HG03565 (cell line): ENCODE data around the gene NALCN.

Experiments
- ATAC-seq: cut with Tn5 transposase; IDR thresholded peaks from one replicate; pipeline ENCODE4 v1.9.1; 2021; ENCODE audit warnings: mild to moderate bottlenecking, moderate library complexity; ENCODE audit not compliant: unreplicated experiment

NALCN gene

DNA sequence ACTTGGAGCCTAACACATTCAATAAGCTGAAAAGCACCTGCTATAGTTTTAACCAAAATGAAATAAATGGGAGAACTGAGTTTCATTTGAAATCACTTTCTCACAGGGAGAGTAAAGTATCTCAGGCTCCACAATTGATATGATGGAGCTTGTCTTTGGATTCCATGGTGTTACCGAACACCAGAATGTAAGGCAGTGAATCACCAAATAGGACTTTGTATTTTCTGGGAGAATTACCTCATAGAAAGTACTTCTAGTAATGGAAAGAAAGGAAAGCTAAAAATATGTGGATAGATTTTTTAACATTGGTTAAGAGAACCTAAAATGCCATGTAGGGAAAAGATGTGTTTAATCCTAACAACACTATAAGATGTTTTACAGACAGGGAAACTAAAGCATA lies 123.6 kb downstream of the NALCN start:
- ATAC-seq, result no peak

GRCh38 chr13:101291646-101292515 lies 124.4 kb downstream of the NALCN start:
- no peak for ATAC-seq

GRCh38 chr13:101291206-101291605 lies 125.1 kb downstream of the NALCN start:
- ATAC-seq, result no peak

GRCh38 chr13:101289764-101290163 lies 126.5 kb downstream of the NALCN start:
- ATAC-seq, result no peak

DNA sequence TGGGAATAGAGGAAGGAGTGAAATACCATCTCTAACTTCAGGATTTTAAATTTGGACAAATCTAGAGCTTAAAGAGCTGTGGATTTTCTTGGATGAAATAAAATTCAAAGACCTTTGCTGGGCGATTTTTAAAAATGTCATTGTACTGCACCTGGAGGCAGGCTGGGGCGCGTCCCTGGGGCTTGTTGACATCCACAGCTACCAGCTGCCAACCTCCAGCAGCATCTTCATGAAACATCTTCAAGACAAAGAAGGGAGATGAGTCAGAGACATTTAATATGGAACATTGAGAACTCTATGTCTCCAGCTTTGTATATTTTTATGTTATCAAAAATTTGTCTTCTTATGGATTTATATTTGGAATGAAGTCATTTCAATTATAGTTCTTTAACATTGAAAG lies 132.5 kb downstream of the NALCN start:
- no peak for ATAC-seq

GRCh38 chr13:101272886-101273285 lies 143.4 kb downstream of the NALCN start:
- no peak for ATAC-seq

- no peak for ATAC-seq
These were observed 144.5 kb downstream of the NALCN start for GRCh38 chr13:101271681-101272245.

- ATAC-seq, result no peak
These were observed 148.7 kb downstream of the NALCN start for GRCh38 chr13:101267656-101268055.

GRCh38 chr13:101265934-101266333 lies 150.4 kb downstream of the NALCN start:
- no peak for ATAC-seq

- no peak for ATAC-seq
These were observed 151.4 kb downstream of the NALCN start for GRCh38 chr13:101264931-101265330.

DNA sequence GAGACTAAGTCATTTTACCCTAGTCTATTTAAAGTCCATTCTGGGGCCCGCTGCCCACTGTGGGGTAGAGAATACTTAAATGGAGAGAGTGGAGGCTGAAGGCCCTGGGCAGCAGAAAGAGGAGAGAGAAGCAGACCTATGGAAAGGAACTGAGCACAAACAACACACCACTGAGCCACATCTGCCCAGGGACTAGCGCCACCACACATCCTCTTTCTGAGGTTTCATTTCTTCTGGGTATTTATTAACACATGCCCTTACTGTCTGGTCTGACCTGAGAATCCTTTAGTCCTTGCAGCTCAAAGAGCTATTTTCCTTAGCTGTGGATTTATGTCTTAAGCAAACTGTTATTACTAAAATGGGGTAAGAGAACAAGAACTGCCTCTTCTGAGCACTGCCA lies 154.0 kb downstream of the NALCN start:
- ATAC-seq, result peak; percentile 29

GRCh38 chr13:101258509-101258908 lies 157.8 kb downstream of the NALCN start:
- no peak for ATAC-seq

DNA sequence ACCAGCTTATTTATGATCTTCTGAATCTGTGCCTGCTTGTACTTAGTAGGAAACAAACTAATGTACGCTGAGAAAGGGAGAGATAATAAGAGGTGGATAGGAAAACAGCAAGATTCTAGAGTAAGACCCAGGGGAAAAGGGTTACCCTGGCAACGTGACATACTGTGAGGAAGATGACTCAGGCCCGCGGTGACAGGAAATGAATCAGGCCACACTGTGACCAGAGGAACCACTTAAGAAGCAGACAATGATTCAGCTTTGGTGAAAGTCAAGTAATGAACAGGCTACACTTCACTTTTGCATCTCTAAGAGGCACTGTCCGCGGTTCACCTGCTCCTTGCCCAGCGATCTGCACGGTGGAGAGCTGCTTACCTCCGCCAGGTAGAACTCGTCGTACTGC lies 158.2 kb downstream of the NALCN start:
- ATAC-seq, result peak; percentile 100

- no peak for ATAC-seq
These were observed 167.4 kb downstream of the NALCN start for GRCh38 chr13:101248739-101249514.

DNA sequence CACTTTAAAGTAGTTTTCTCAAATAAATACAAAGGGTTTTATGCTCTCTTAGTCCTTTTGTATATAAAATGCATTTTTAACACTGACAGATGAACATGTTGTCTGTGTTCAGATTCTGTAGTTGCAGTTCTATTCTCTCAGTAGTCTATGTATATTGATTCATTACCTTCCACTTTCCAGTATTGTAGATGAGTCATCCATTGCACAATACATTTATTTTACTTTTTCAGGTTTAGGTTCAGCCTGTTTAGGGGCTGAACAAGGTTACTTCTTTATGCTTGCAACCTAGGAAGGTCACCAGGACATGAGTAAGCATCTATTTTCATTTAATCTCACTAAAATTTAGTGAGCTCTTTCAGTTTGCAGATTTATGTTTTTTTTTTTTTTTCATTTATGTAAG lies 173.6 kb downstream of the NALCN start:
- ATAC-seq, result no peak

- ATAC-seq, result no peak
These were observed 177.8 kb downstream of the NALCN start for GRCh38 chr13:101238555-101238954.

GRCh38 chr13:101231751-101232428 lies 184.4 kb downstream of the NALCN start:
- ATAC-seq, result no peak

- ATAC-seq, result no peak
These were observed 185.9 kb downstream of the NALCN start for GRCh38 chr13:101230271-101230890.

GRCh38 chr13:101219609-101220265 lies 196.6 kb downstream of the NALCN start:
- ATAC-seq, result no peak

DNA sequence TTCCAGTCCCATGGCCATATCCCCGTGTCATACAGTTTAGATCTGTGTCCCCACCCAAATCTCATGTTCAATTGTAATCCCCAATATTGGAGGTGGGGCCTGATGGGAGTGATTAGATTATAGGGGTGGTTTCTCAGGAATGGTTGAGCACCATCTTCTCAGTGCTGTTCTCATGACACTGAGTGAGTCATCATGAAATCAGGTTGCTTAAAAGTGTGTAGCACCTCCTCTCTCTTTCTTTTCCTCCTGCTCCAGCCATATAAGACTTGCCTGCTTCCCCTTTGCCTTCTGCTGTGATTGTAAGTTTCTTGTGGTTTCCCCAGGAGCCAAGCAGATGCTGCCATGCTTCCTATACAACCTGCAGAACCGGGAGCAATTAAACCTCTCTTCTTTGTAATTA lies 197.8 kb downstream of the NALCN start:
- no peak for ATAC-seq
